A673 (cell line): ENCODE measurements around the gene ARHGEF40. TPM values are rescaled to one million over a fixed set of nuclear protein-coding genes. Genes with fewer than 3 reads are reported as not detected.
A peak's percentile ranks its signal among the peaks of the same experiment; 100 is the strongest.

Experiments used
- BruUV-seq: library from RNA; stranded (reverse); fragments of 400-500 nt; replicated peaks from 2 replicates; lab custom pipeline; 2021; lab: Mats Ljungman, UMichigan
- CTCF ChIA-PET: fragments of 300-600 bp; sonication (Branson Sonifier 250); formaldehyde crosslinking; loops from one replicate; lab custom pipeline; 2022; ENCODE audit warnings: antibody characterized with exemption; lab: Charles Lee
- POLR2A ChIA-PET: fragments of 300-600 bp; sonication (Branson Sonifier 250); formaldehyde crosslinking; loops from one replicate; lab custom pipeline; 2022; ENCODE audit warnings: antibody characterized with exemption; ENCODE audit not compliant: low non-redundant PET; lab: Charles Lee
- DNase-seq: peaks from one replicate; pipeline ENCODE4 v3.0.0-alpha.2; 2015; ENCODE audit warnings: low spot score
- H3K27ac ChIP-seq: fragments of 200-600 bp; sonication (generic); 2 replicates; pipeline ENCODE4 v1.5.1; 2016; ENCODE audit warnings: mixed run types, low read depth, mild to moderate bottlenecking, mixed read lengths, antibody characterized with exemption, low read length; ENCODE audit not compliant: poor library complexity, severe bottlenecking
- H3K27me3 ChIP-seq: fragments of 200-600 bp; sonication (generic); replicated peaks from 2 replicates; pipeline ENCODE4 v1.6.1; 2017; ENCODE audit warnings: mixed run types, low read depth, mild to moderate bottlenecking, mixed read lengths, antibody characterized with exemption, low read length; ENCODE audit not compliant: insufficient read depth, poor library complexity
- H3K36me3 ChIP-seq: fragments of 200-600 bp; sonication (generic); 2 replicates; pipeline ENCODE4 v1.6.1; 2016; ENCODE audit warnings: mixed run types, mild to moderate bottlenecking, mixed read lengths, antibody characterized with exemption, low read length; ENCODE audit not compliant: insufficient read depth, poor library complexity, severe bottlenecking
- H3K4me1 ChIP-seq: fragments of 200-600 bp; sonication (generic); 2 replicates; pipeline ENCODE4 v1.6.1; 2017; ENCODE audit warnings: mixed run types, mild to moderate bottlenecking, mixed read lengths, antibody characterized with exemption, low read length; ENCODE audit not compliant: insufficient read depth, poor library complexity, severe bottlenecking
- H3K4me3 ChIP-seq: fragments of 200-600 bp; sonication (generic); 2 replicates; pipeline ENCODE4 v1.5.1; 2016; ENCODE audit warnings: low read depth, mixed run types, mild to moderate bottlenecking, mixed read lengths, low read length; ENCODE audit not compliant: poor library complexity, severe bottlenecking
- H3K9me3 ChIP-seq: fragments of 200-600 bp; sonication (generic); 2 replicates; pipeline ENCODE4 v1.6.1; 2016; ENCODE audit warnings: mixed run types, low read depth, mild to moderate bottlenecking, mixed read lengths, antibody characterized with exemption, low read length; ENCODE audit not compliant: poor library complexity, severe bottlenecking
- CTCF ChIP-seq: fragments of 300-800, 200-600 bp; sonication (generic); conservative IDR thresholded peaks from 2 replicates; pipeline ENCODE4 v1.5.1; 2017; ENCODE audit warnings: low read depth, mild to moderate bottlenecking, antibody characterized with exemption, low read length, moderate library complexity, mixed read lengths
- EZH2 ChIP-seq: fragments of 200-600 bp; sonication (generic); IDR thresholded peaks from 2 replicates; pipeline ENCODE4 v1.6.1; 2017; ENCODE audit warnings: borderline replicate concordance, low read depth, mild to moderate bottlenecking, mixed read lengths, antibody characterized with exemption, low read length; ENCODE audit not compliant: poor library complexity, severe bottlenecking
- intact Hi-C: fragments of 100-400 bp; cut with micrococcal nuclease; formaldehyde crosslinking; loops from one replicate; pipeline ENCODE4 v1.10.0; 2022; ENCODE audit not compliant: unreplicated experiment
- microRNA-seq: library from miRNA; unstranded; fragments of <30 nt; microRNA quantifications from one replicate; pipeline ENCODE4 v1.2.0, GENCODE V29; 2021
- total RNA-seq: library from RNA; stranded (reverse); gene quantifications from 2 replicates; pipeline ENCODE4 v1.2.3, GENCODE V29; 2021

ARHGEF40 gene
- total RNA-seq, 1 experiment from 2014 or later: 89.6 TPM

GRCh38 chr14:21136024-21136423 lies 65.9 kb downstream of the ARHGEF40 start:
- POLR2A ChIA-PET: no interaction called here

More at GRCh38 chr14:21136024-21136423, 65.9 kb downstream of the ARHGEF40 start:
- no peak overlapping the region for H3K27ac ChIP-seq
- BruUV-seq: no TSS peak
- intact Hi-C loops: no loop called here
- no peaks in the 10 kb centered on the region for H3K4me1 ChIP-seq
- TF ChIP-seq EZH2 (no peak), CTCF (peak; percentile 83)
- H3K9me3 ChIP-seq: no peaks in the 10 kb centered on the region
- DNase-seq: peak; percentile 62
- H3K4me3 ChIP-seq: no peak overlapping the region
- no peaks in the 10 kb centered on the region for H3K36me3 ChIP-seq
- CTCF ChIA-PET: interaction anchor here (0.7 to 2.6 kb wide), 2 partner anchors 121 to 1152 kb away, joined by 3 to 10 read pairs; no protein-coding TSS in a partner anchor
- H3K27me3 ChIP-seq: no peaks in the 10 kb centered on the region

Small RNAs within 50 kb of the gene (microRNA-seq; reads per million reads assigned to microRNA genes)
- not detected for gene MIR6717

Other genes starting within 250 kb of the ARHGEF40 start
- gene RNASE3, start 178.9 kb upstream of the ARHGEF40 start, total RNA-seq: not detected in 2 replicates
- gene RNASE2, start 114.8 kb upstream of the ARHGEF40 start, total RNA-seq: not detected in 2 replicates
- gene METTL17, start 80.3 kb upstream of the ARHGEF40 start, total RNA-seq: 95.4 and 98.4 TPM in 2 replicates
- not detected in 2 replicates for gene SLC39A2, start 71.0 kb upstream of the ARHGEF40 start, total RNA-seq
- 8.0 and 17.1 TPM in 2 replicates for gene NDRG2, start 45.2 kb upstream of the ARHGEF40 start, total RNA-seq
- gene TPPP2, start 40.1 kb upstream of the ARHGEF40 start, total RNA-seq: not detected in 2 replicates
- not detected in 2 replicates for gene RNASE13, start 35.5 kb upstream of the ARHGEF40 start, total RNA-seq
- not detected in 2 replicates for gene RNASE7, start 27.9 kb upstream of the ARHGEF40 start, total RNA-seq
- gene RNASE8, start 12.5 kb upstream of the ARHGEF40 start, total RNA-seq: not detected in 2 replicates
- 78.0 and 84.6 TPM in 2 replicates for gene ZNF219, start 28.4 kb downstream of the ARHGEF40 start, total RNA-seq
- gene TMEM253, start 30.8 kb downstream of the ARHGEF40 start, total RNA-seq: 0.48 and 0.49 TPM in 2 replicates
- gene OR5AU1, start 85.8 kb downstream of the ARHGEF40 start, total RNA-seq: not detected in 2 replicates
- gene HNRNPC, start 199.1 kb downstream of the ARHGEF40 start, total RNA-seq: 934 and 949 TPM in 2 replicates
- 0.86 and 0.98 TPM in 2 replicates for gene RPGRIP1, start 209.8 kb downstream of the ARHGEF40 start, total RNA-seq